OCI-LY7 (cell line): ENCODE data around the gene OST4. TPM values are rescaled to one million over a fixed set of nuclear protein-coding genes. Genes with fewer than 3 reads are reported as not detected.

Source experiments
- BruUV-seq: library from RNA; stranded (reverse); fragments of 400-500 nt; replicated peaks from 2 replicates; lab custom pipeline; 2021; lab: Mats Ljungman, UMichigan
- CTCF ChIA-PET: fragments of 300-600 bp; sonication (Branson Sonifier 250); formaldehyde crosslinking; loops from one replicate; lab custom pipeline; 2022; ENCODE audit warnings: antibody characterized with exemption; ENCODE audit not compliant: unreplicated experiment; lab: Charles Lee
- POLR2A ChIA-PET: fragments of 300-600 bp; sonication (Branson Sonifier 250); formaldehyde crosslinking; loops from one replicate; lab custom pipeline; 2022; ENCODE audit warnings: antibody characterized with exemption; lab: Charles Lee
- DNase-seq: peaks from one replicate; pipeline ENCODE4 v3.0.0-alpha.2; 2015; ENCODE audit warnings: low spot score
- H2AFZ ChIP-seq: fragments of 200-600 bp; sonication (generic), shearing (Covaris generic); 2 replicates; pipeline ENCODE4 v1.6.1; 2014; ENCODE audit warnings: mild to moderate bottlenecking, antibody characterized with exemption, low read length, moderate library complexity
- H3K27ac ChIP-seq: fragments of 200-600 bp; sonication (generic); 2 replicates; pipeline ENCODE4 v1.5.1; 2014; ENCODE audit warnings: mixed run types, low read depth, mild to moderate bottlenecking, moderate library complexity, low read length, inconsistent platforms; ENCODE audit not compliant: poor library complexity, severe bottlenecking
- H3K36me3 ChIP-seq: fragments of 200-600 bp; sonication (generic); 2 replicates; pipeline ENCODE4 v1.6.1; 2014; ENCODE audit warnings: mild to moderate bottlenecking, antibody characterized with exemption, low read length, moderate library complexity, mixed read lengths; ENCODE audit not compliant: insufficient read depth
- H3K4me1 ChIP-seq: fragments of 200-600 bp; sonication (generic); 2 replicates; pipeline ENCODE4 v1.5.1; 2014; ENCODE audit warnings: mild to moderate bottlenecking, low read length; ENCODE audit not compliant: insufficient read depth, poor library complexity, severe bottlenecking
- H3K4me2 ChIP-seq: fragments of 200-600 bp; sonication (generic); 2 replicates; pipeline ENCODE4 v1.6.1; 2014; ENCODE audit warnings: mild to moderate bottlenecking, low read length
- H3K4me3 ChIP-seq: fragments of 200-600 bp; sonication (generic); 2 replicates; pipeline ENCODE4 v1.5.1; 2014; ENCODE audit warnings: mild to moderate bottlenecking, low read depth, low read length; ENCODE audit not compliant: poor library complexity, severe bottlenecking
- H3K79me2 ChIP-seq: fragments of 200-600 bp; sonication (generic); 2 replicates; pipeline ENCODE4 v1.6.1; 2016; ENCODE audit warnings: low read depth, mild to moderate bottlenecking, low read length, moderate library complexity, mixed read lengths; ENCODE audit not compliant: insufficient read depth
- H3K9me2 ChIP-seq: fragments of 200-600 bp; sonication (generic); 2 replicates; pipeline ENCODE4 v1.6.1; 2016; ENCODE audit warnings: mild to moderate bottlenecking, low read length, mixed read lengths; ENCODE audit not compliant: insufficient read depth
- H3K9me3 ChIP-seq: fragments of 200-600 bp; sonication (generic); 2 replicates; pipeline ENCODE4 v1.6.1; 2014; ENCODE audit warnings: mild to moderate bottlenecking, mixed run types, low read length, mixed read lengths
- H4K20me1 ChIP-seq: fragments of 200-600 bp; sonication (generic); 2 replicates; pipeline ENCODE4 v1.6.1; 2014; ENCODE audit warnings: mild to moderate bottlenecking, antibody characterized with exemption, low read length, moderate library complexity, mixed read lengths; ENCODE audit not compliant: insufficient read depth
- CTCF ChIP-seq: fragments of 200-600 bp; sonication (generic); conservative IDR thresholded peaks from 2 replicates; pipeline ENCODE4 v1.5.1; 2014; ENCODE audit warnings: mild to moderate bottlenecking, antibody characterized with exemption, low read length, moderate library complexity, mixed read lengths
- EZH2phosphoT487 ChIP-seq: fragments of 200-600 bp; sonication (generic); IDR thresholded peaks from 2 replicates; pipeline ENCODE4 v1.6.1; 2018; ENCODE audit warnings: low read depth, borderline replicate concordance, mild to moderate bottlenecking, mixed run types, antibody characterized with exemption, low read length, moderate library complexity, mixed read lengths
- intact Hi-C: fragments of 100-400 bp; cut with micrococcal nuclease; formaldehyde crosslinking; loops from one replicate; pipeline ENCODE4 v1.10.0; 2022; ENCODE audit not compliant: unreplicated experiment
- total RNA-seq, 2 experiments: library from RNA; depleted of rRNA in 1 of 2; stranded (reverse); fragments of >200 nt in 1 of 2; shearing (Covaris generic) in 1 of 2; gene quantifications; 2 replicates each; pipeline ENCODE4 v1.2.3, GENCODE V29; 2014 to 2022

Gene OST4
- total RNA-seq, 2 experiments from 2014 or later = 214 to 267 TPM

- Histone ChIP-seq H3K79me2 (peaks cover 26% of the 10 kb centered on the region), H2AFZ (no peak overlapping the region), H3K36me3 (peaks cover 57% of the 10 kb centered on the region), H4K20me1 (0 out of 2 replicates have a peak, but pooled peaks cover 4% of the 10 kb centered on the region), H3K4me2 (peak overlapping the region; percentile 89; the same call in 1 of the 2 replicates), H3K9me3 (no peaks in the 10 kb centered on the region), H3K4me3 (no peak overlapping the region), H3K4me1 (peaks cover 36% of the 10 kb centered on the region), H3K9me2 (no peaks in the 10 kb centered on the region), H3K27ac (no peak overlapping the region)
- ChIA-PET POLR2A (interaction anchor here (0.7 kb wide), 1 partner anchor 181 kb away, joined by 3 read pairs; no protein-coding TSS in a partner anchor), CTCF (no interaction called here)
- intact Hi-C loops = no loop called here
- TF ChIP-seq CTCF (no peak), EZH2phosphoT487 (no peak)
- BruUV-seq = no TSS peak
- DNase-seq = no peak
These were observed 2.0 kb downstream of the OST4 start for GRCh38 chr2:27069436-27069835.

DNA sequence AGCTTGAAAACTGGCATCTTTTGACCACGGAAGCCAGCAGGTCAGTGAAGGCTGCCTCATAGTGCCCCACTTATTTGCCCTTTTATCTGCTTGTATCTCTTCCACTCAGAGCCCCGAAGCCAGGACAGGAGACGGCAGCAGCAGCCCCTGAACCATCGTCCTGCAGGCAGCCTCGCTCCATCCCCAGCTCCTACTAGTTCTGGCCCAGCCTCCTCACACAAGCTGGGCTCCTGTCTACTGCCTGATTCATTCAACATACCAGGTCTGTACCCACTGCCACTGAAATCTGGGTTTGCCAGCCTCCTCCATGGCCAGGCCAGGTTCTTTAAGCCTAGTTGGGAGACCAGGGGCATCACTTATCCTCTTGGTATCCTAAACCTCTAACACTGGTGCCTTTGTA, 4.1 kb downstream of the OST4 start:
- H4K20me1 ChIP-seq = 0 out of 2 replicates have a peak, but pooled peaks cover 4% of the 10 kb centered on the region
- no peaks in the 10 kb centered on the region for H3K9me2 ChIP-seq
- H2AFZ ChIP-seq = no peak overlapping the region
- H3K4me3 ChIP-seq = no peak overlapping the region
- intact Hi-C loops = no loop called here
- ChIA-PET CTCF (no interaction called here), POLR2A (interaction anchor here (1.0 kb wide), 1 partner anchor 9 kb away, joined by 3 read pairs; no protein-coding TSS in a partner anchor)
- no TSS peak for BruUV-seq
- H3K4me1 ChIP-seq = peaks cover 16% of the 10 kb centered on the region
- no peak overlapping the region for H3K27ac ChIP-seq
- TF ChIP-seq EZH2phosphoT487 (no peak), CTCF (no peak)
- H3K36me3 ChIP-seq = peaks cover 67% of the 10 kb centered on the region
- H3K79me2 ChIP-seq = peaks cover 26% of the 10 kb centered on the region
- H3K4me2 ChIP-seq = no peak overlapping the region
- H3K9me3 ChIP-seq = no peaks in the 10 kb centered on the region
- DNase-seq = no peak

DNA sequence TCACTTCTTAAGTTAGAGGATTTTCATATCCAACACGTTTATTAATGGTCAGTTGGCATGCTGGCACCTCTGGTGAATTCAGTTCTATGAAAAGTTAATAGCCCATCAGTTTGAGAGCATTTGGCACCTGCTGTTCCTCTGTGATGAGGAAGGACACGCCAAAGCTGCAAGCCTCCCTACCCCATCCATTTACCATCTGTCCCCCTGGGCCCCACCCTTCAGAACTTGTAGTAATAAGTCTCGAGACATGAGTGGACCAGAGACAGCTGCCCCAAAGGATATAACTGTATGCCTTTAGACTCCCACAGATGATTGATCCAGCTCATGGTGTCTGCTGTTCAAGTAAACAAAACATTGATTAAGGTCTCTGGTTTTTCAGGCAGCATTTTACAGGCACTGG, 6.3 kb downstream of the OST4 start:
- Histone ChIP-seq H3K4me3 (no peak overlapping the region), H3K4me1 (peaks cover 6% of the 10 kb centered on the region), H3K79me2 (peaks cover 13% of the 10 kb centered on the region; the same call in 1 of the 2 replicates), H3K9me2 (no peaks in the 10 kb centered on the region), H3K4me2 (no peak overlapping the region), H3K36me3 (peaks cover 74% of the 10 kb centered on the region), H4K20me1 (0 out of 2 replicates have a peak, but pooled peaks cover 4% of the 10 kb centered on the region), H3K9me3 (no peaks in the 10 kb centered on the region), H3K27ac (no peak overlapping the region), H2AFZ (no peak overlapping the region)
- intact Hi-C loops = no loop called here
- CTCF ChIA-PET = no interaction called here
- no peak for DNase-seq
- BruUV-seq = no TSS peak
- no peak for TF ChIP-seq CTCF
- TF ChIP-seq EZH2phosphoT487 = no peak
- POLR2A ChIA-PET = no interaction called here
